Measurements from ENCODE around the gene SUMO4. TPM values are rescaled to one million over a fixed set of nuclear protein-coding genes. Genes with fewer than 3 reads are reported as not detected.

The SUMO4 gene
- polyA plus RNA-seq, 1 of the 3 experiments (the other 2 are of a cell fraction) = not detected

GRCh38 chr6:149449831-149450678 lies 50.0 kb downstream of the SUMO4 start:
- Histone ChIP-seq H3K4me2 (no peak overlapping the region), H3K4me1 (ENCODE audit: control insufficient read depth in 1 of 2, insufficient read depth in 2 of 2, low read depth in 1 of 2, low read length in 1 of 2) (peaks cover 3 to 18% of the 10 kb centered on the region in 2 experiments; a peak in 2 of 4 replicates), H3K36me3 (replicated peaks in 1 of 2; ENCODE audit: control insufficient read depth in 1 of 2, insufficient read depth in 2 of 2, low read length in 1 of 2) (no peaks in the 10 kb centered on the region), H3K27ac (ENCODE audit: low read depth in 2 of 2, low read length in 1 of 2) (no peak overlapping the region), H3K79me2 (ENCODE audit: insufficient read depth) (no peaks in the 10 kb centered on the region), H3K4me3 (ENCODE audit: low read depth in 2 of 2, low read length in 1 of 2) (peak overlapping the region in 1 of 2 experiments; percentile 31; a peak in 1 of 4 replicates), H3K9ac (no peak overlapping the region), H3K27me3 (ENCODE audit: insufficient read depth) (no peaks in the 10 kb centered on the region), H3K9me3 (no peaks in the 10 kb centered on the region), H2AFZ (ENCODE audit: low read depth) (no peak overlapping the region), H4K20me1 (ENCODE audit: insufficient read depth) (no peaks in the 10 kb centered on the region), H3K9me2 (no peaks in the 10 kb centered on the region), H3F3A (replicated peaks; ENCODE audit: insufficient read depth) (peaks cover 6% of the 10 kb centered on the region)
- ChIA-PET CTCF (interaction anchor here (0.9 to 2.4 kb wide), 2 partner anchors 18 to 67 kb away, joined by 3 to 8 read pairs; no protein-coding TSS in a partner anchor), POLR2A (no interaction called here)
- TF ChIP-seq CTCF (IDR thresholded peaks at IDR 0.05) = no peak
- no peak for TF ChIP-seq GATA2 (CRISPR knock-in tag; IDR thresholded peaks at IDR 0.05)
- no peak for TF ChIP-seq RFX5 (IDR thresholded peaks at IDR 0.05; ENCODE audit: low read length)
- TF ChIP-seq GABPA (IDR thresholded peaks at IDR 0.05; ENCODE audit: low read depth) = no peak
- TF ChIP-seq RAD21 (IDR thresholded peaks at IDR 0.05; ENCODE audit: low read length) = no peak
- TF ChIP-seq TAF1 (IDR thresholded peaks at IDR 0.05; ENCODE audit: borderline replicate concordance, low read depth, low read length) = no peak
- TF ChIP-seq MXI1 (IDR thresholded peaks at IDR 0.05; ENCODE audit: low read depth, low read length) = no peak
- TF ChIP-seq CHD2 (IDR thresholded peaks at IDR 0.05; ENCODE audit: low read length, partially characterized antibody) = no peak
- TF ChIP-seq JUND (IDR thresholded peaks at IDR 0.05) = no peak
- TF ChIP-seq MAX (IDR thresholded peaks at IDR 0.05; ENCODE audit: low read depth) = no peak
- TF ChIP-seq FOXJ3 (CRISPR knock-in tag; IDR thresholded peaks at IDR 0.05) = no peak
- no peak for TF ChIP-seq FOXM1 (IDR thresholded peaks at IDR 0.05; ENCODE audit: low read depth)
- TF ChIP-seq FOSL2 (IDR thresholded peaks at IDR 0.05; ENCODE audit: borderline replicate concordance, low read depth) = no peak
- no peak for TF ChIP-seq USF2 (IDR thresholded peaks at IDR 0.05; ENCODE audit: borderline replicate concordance, low read depth, low read length)
- TF ChIP-seq IRF3 (IDR thresholded peaks at IDR 0.05; ENCODE audit: low read depth, low read length) = no peak
- no peak for TF ChIP-seq SMC3 (IDR thresholded peaks at IDR 0.05; ENCODE audit: low read depth, low read length)
- no peak for TF ChIP-seq ELF1 (IDR thresholded peaks at IDR 0.05)
- TF ChIP-seq RCOR1 (IDR thresholded peaks at IDR 0.05; ENCODE audit: low read length) = no peak
- no peak for TF ChIP-seq POLR2AphosphoS5 (IDR thresholded peaks at IDR 0.05; ENCODE audit: low read depth, low read length)
- TF ChIP-seq TCF12 (IDR thresholded peaks at IDR 0.05) = no peak
- DNase-seq = no peak
- WGBS (ENCODE audit: low lambda C conversion rate) = 98% methylated on average over 8 of the region's 14 CpGs

Other genes starting within 250 kb of the SUMO4 start
- 24.4 and 29.5 TPM in 2 replicates for gene TAB2, start 82.5 kb upstream of the SUMO4 start, polyA plus RNA-seq (2012; rRNA removed)
- gene ZC3H12D, start 84.8 kb downstream of the SUMO4 start, polyA plus RNA-seq (2012; rRNA removed) = 0.03 and 0.05 TPM in 2 replicates
- gene PPIL4, start 145.8 kb downstream of the SUMO4 start, polyA plus RNA-seq (2012; rRNA removed) = 3.3 and 3.9 TPM in 2 replicates
- gene GINM1, start 166.1 kb downstream of the SUMO4 start, polyA plus RNA-seq (2012; rRNA removed) = 24.4 and 27.8 TPM in 2 replicates
- 13.2 and 17.6 TPM in 2 replicates for gene KATNA1, start 248.5 kb downstream of the SUMO4 start, polyA plus RNA-seq (2012; rRNA removed)